Measurements from ENCODE around the gene CMTM7.

GRCh38 chr3:32455609-32456428 is 64.2 kb downstream of the CMTM7 start:
- TF ChIP-seq, protein P1, sequence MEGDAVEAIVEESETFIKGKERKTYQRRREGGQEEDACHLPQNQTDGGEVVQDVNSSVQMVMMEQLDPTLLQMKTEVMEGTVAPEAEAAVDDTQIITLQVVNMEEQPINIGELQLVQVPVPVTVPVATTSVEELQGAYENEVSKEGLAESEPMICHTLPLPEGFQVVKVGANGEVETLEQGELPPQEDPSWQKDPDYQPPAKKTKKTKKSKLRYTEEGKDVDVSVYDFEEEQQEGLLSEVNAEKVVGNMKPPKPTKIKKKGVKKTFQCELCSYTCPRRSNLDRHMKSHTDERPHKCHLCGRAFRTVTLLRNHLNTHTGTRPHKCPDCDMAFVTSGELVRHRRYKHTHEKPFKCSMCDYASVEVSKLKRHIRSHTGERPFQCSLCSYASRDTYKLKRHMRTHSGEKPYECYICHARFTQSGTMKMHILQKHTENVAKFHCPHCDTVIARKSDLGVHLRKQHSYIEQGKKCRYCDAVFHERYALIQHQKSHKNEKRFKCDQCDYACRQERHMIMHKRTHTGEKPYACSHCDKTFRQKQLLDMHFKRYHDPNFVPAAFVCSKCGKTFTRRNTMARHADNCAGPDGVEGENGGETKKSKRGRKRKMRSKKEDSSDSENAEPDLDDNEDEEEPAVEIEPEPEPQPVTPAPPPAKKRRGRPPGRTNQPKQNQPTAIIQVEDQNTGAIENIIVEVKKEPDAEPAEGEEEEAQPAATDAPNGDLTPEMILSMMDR (IDR thresholded peaks at IDR 0.05) = no peak
- TF ChIP-seq POLR2A (IDR thresholded peaks at IDR 0.05) = no peak

All from thyroid gland (tissue), 4 donors.